SK-N-SH treated with all-trans-retinoic acid at 6 μM for 48 hours (cell line): ENCODE data around the gene EIF3I.

Source experiments
- ARNTL ChIP-seq: fragments of 450-650 bp; formaldehyde crosslinking; IDR thresholded peaks from 2 replicates; pipeline ENCODE4 v1.5.0; 2020; ENCODE audit warnings: low read depth, mild to moderate bottlenecking, moderate library complexity, borderline replicate concordance
- CSDC2 ChIP-seq: fragments of 250-450 bp; sonication (Bioruptor Pico); IDR thresholded peaks from 2 replicates; pipeline ENCODE4 v1.5.0; 2020; ENCODE audit warnings: mild to moderate bottlenecking, moderate library complexity
- ISL1 ChIP-seq: fragments of 250-450 bp; sonication (Bioruptor Pico); IDR thresholded peaks from 2 replicates; pipeline ENCODE4 v2.1.2; 2022; ENCODE audit warnings: mild to moderate bottlenecking, moderate library complexity
- OSR1 ChIP-seq: fragments of 250-450 bp; sonication (Bioruptor Pico); IDR thresholded peaks from 2 replicates; pipeline ENCODE4 v1.8.0; 2022; ENCODE audit warnings: moderate library complexity, mild to moderate bottlenecking, inconsistent platforms
- TOX ChIP-seq: fragments of 250-450 bp; sonication (Bioruptor Pico); IDR thresholded peaks from 2 replicates; pipeline ENCODE4 v1.8.0; 2021; ENCODE audit warnings: mild to moderate bottlenecking, moderate library complexity, borderline replicate concordance
- ZFP3 ChIP-seq: fragments of 250-450 bp; sonication (Bioruptor Pico); IDR thresholded peaks from 2 replicates; pipeline ENCODE4 v1.5.0; 2020; ENCODE audit warnings: mild to moderate bottlenecking, moderate library complexity
- ZFP30 ChIP-seq: fragments of 450-650 bp; formaldehyde crosslinking; IDR thresholded peaks from 2 replicates; pipeline ENCODE4 v1.5.0; 2022; ENCODE audit warnings: mild to moderate bottlenecking, moderate library complexity
- ZNF70 ChIP-seq: fragments of 450-650 bp; formaldehyde crosslinking; IDR thresholded peaks from 2 replicates; pipeline ENCODE4 v1.5.0; 2020; ENCODE audit warnings: mild to moderate bottlenecking, moderate library complexity
- TF ChIP-seq, protein P1 (sequence below): fragments of 250-450 bp; sonication (Bioruptor Pico); IDR thresholded peaks from 2 replicates; pipeline ENCODE4 v1.5.1; 2020; ENCODE audit warnings: low read depth, mild to moderate bottlenecking, moderate library complexity
- TF ChIP-seq, protein P2 (sequence below): fragments of 250-450 bp; sonication (Bioruptor Pico); IDR thresholded peaks from 2 replicates; pipeline ENCODE4 v1.8.0; 2020; ENCODE audit warnings: mild to moderate bottlenecking, moderate library complexity, borderline replicate concordance
- TF ChIP-seq, protein P3 (sequence below): fragments of 250-450 bp; sonication (Bioruptor Pico); IDR thresholded peaks from 2 replicates; pipeline ENCODE4 v1.5.1; 2021; ENCODE audit warnings: mild to moderate bottlenecking, moderate library complexity

DNA sequence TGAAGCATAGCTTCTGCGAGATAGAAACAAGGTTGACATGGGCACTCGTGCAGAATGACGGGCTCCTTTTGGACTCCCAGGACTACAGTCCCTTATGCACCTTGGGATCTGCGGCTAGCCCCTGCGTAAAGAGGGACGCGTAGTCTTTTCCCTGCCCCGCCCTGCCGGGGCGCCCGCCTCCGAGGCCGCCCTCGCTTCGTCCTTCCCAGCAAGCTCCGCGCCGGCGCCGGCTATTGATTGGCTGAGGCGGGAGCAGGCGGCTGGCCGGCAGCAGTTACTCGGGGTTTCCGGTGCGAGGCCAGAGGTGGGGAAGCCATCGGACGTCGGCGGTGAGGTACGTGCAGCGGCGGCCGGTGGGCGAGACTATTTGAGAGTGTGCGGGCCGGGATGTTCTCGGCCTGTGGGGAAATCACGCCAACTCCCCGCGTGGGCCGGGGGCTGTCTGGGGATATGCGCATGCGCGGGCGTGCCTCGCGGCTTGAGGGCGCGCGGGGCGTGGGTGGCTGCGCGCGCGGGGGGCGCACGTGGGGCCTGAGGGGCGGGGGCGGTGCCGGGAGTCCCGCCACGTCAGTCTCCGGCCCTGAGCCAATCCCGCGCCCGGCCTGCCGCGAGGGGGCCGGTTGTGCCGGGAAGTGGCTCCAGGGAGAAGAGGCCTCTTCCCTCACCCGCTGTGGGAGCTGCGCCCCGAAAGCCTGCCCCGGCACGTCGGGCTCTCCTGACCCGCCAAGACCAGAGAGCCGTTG lies 42.6 kb upstream of the EIF3I start, which contains the start of gene TXLNA:
- TF ChIP-seq, protein P1, sequence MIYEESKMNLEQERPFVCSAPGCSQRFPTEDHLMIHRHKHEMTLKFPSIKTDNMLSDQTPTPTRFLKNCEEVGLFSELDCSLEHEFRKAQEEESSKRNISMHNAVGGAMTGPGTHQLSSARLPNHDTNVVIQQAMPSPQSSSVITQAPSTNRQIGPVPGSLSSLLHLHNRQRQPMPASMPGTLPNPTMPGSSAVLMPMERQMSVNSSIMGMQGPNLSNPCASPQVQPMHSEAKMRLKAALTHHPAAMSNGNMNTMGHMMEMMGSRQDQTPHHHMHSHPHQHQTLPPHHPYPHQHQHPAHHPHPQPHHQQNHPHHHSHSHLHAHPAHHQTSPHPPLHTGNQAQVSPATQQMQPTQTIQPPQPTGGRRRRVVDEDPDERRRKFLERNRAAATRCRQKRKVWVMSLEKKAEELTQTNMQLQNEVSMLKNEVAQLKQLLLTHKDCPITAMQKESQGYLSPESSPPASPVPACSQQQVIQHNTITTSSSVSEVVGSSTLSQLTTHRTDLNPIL (CRISPR knock-in tag): no peak
- TF ChIP-seq, protein P2, sequence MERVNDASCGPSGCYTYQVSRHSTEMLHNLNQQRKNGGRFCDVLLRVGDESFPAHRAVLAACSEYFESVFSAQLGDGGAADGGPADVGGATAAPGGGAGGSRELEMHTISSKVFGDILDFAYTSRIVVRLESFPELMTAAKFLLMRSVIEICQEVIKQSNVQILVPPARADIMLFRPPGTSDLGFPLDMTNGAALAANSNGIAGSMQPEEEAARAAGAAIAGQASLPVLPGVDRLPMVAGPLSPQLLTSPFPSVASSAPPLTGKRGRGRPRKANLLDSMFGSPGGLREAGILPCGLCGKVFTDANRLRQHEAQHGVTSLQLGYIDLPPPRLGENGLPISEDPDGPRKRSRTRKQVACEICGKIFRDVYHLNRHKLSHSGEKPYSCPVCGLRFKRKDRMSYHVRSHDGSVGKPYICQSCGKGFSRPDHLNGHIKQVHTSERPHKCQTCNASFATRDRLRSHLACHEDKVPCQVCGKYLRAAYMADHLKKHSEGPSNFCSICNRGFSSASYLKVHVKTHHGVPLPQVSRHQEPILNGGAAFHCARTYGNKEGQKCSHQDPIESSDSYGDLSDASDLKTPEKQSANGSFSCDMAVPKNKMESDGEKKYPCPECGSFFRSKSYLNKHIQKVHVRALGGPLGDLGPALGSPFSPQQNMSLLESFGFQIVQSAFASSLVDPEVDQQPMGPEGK: no peak
- TF ChIP-seq ZNF70: no peak
- TF ChIP-seq ARNTL (CRISPR knock-in tag): no peak
- TF ChIP-seq ISL1 (CRISPR knock-in tag): peak; percentile 27; the same call in 1 of the 2 replicates
- TF ChIP-seq, protein P3, sequence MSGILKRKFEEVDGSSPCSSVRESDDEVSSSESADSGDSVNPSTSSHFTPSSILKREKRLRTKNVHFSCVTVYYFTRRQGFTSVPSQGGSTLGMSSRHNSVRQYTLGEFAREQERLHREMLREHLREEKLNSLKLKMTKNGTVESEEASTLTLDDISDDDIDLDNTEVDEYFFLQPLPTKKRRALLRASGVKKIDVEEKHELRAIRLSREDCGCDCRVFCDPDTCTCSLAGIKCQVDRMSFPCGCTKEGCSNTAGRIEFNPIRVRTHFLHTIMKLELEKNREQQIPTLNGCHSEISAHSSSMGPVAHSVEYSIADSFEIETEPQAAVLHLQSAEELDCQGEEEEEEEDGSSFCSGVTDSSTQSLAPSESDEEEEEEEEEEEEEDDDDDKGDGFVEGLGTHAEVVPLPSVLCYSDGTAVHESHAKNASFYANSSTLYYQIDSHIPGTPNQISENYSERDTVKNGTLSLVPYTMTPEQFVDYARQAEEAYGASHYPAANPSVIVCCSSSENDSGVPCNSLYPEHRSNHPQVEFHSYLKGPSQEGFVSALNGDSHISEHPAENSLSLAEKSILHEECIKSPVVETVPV (CRISPR knock-in tag): no peak
- TF ChIP-seq OSR1 (CRISPR knock-in tag): no peak
- no peak for TF ChIP-seq ZFP30
- no peak for TF ChIP-seq CSDC2 (CRISPR knock-in tag)
- no peak for TF ChIP-seq TOX (CRISPR knock-in tag)
- peak; percentile 65; the same call in 1 of the 2 replicates for TF ChIP-seq ZFP3 (CRISPR knock-in tag)
